Ramos (cell line): ENCODE results near the gene PLAAT4.

Experiments
- in situ Hi-C: fragments of 300-500 bp; cut with MboI; formaldehyde crosslinking; loops from one replicate; pipeline ENCODE4 v1.14.3; 2022; ENCODE audit warnings: low sequenced_read_pairs; ENCODE audit not compliant: unreplicated experiment

The PLAAT4 gene

GRCh38 chr11:63536669-63537292 is at the start of gene PLAAT4:
Gene PLAAT4, plus strand, starts transcription at chr11:63536808. Its CDS starts 61 bp downstream, at chr11:63536869.
- in situ Hi-C loops: no loop called here

- in situ Hi-C loops: no loop called here
Measured at GRCh38 chr11:63488789-63489188, 47.8 kb upstream of the PLAAT4 start.

- in situ Hi-C loops: no loop called here
Measured at GRCh38 chr11:63489879-63490278, 46.7 kb upstream of the PLAAT4 start.

- in situ Hi-C loops: no loop called here
Measured at GRCh38 chr11:63490551-63491239, 45.9 kb upstream of the PLAAT4 start, which contains the start of gene PLAAT5. Gene PLAAT5, minus strand, starts transcription at chr11:63491167. Its CDS starts 133 bp downstream, at chr11:63491034.

GRCh38 chr11:63491240-63491587 is 45.4 kb upstream of the PLAAT4 start:
- in situ Hi-C loops: no loop called here

- in situ Hi-C loops: no loop called here
Measured at GRCh38 chr11:63491636-63492372, 44.8 kb upstream of the PLAAT4 start.

GRCh38 chr11:63492441-63492840 is 44.2 kb upstream of the PLAAT4 start:
- in situ Hi-C loops: no loop called here

- in situ Hi-C loops: no loop called here
Measured at GRCh38 chr11:63493127-63493526, 43.5 kb upstream of the PLAAT4 start.

- in situ Hi-C loops: no loop called here
Measured at GRCh38 chr11:63494975-63495374, 41.6 kb upstream of the PLAAT4 start.

- in situ Hi-C loops: no loop called here
Measured at GRCh38 chr11:63499874-63500273, 36.7 kb upstream of the PLAAT4 start.

- in situ Hi-C loops: no loop called here
Measured at GRCh38 chr11:63501236-63501635, 35.4 kb upstream of the PLAAT4 start.

- in situ Hi-C loops: no loop called here
Measured at GRCh38 chr11:63502252-63502820, 34.3 kb upstream of the PLAAT4 start.

- in situ Hi-C loops: no loop called here
Measured at GRCh38 chr11:63503492-63503891, 33.1 kb upstream of the PLAAT4 start.

GRCh38 chr11:63504054-63504453 is 32.6 kb upstream of the PLAAT4 start:
- in situ Hi-C loops: no loop called here

GRCh38 chr11:63504933-63505586 is 31.5 kb upstream of the PLAAT4 start:
- in situ Hi-C loops: no loop called here

GRCh38 chr11:63505857-63506528 is 30.6 kb upstream of the PLAAT4 start, which contains the start of gene LGALS12:
Gene LGALS12, plus strand, starts transcription at chr11:63506084. Its CDS starts 375 bp downstream, at chr11:63506459.
- in situ Hi-C loops: no loop called here

- in situ Hi-C loops: no loop called here
Measured at GRCh38 chr11:63506876-63507275, 29.7 kb upstream of the PLAAT4 start.

- in situ Hi-C loops: no loop called here
Measured at GRCh38 chr11:63507511-63507910, 29.1 kb upstream of the PLAAT4 start.

- in situ Hi-C loops: no loop called here
Measured at GRCh38 chr11:63508009-63508408, 28.6 kb upstream of the PLAAT4 start.

GRCh38 chr11:63508745-63509144 is 27.9 kb upstream of the PLAAT4 start:
- in situ Hi-C loops: no loop called here
